ENCODE results near the gene CTSA.

The CTSA gene

GRCh38 chr20:45890985-45891983, at the start of gene CTSA, which contains the start of gene NEURL2:
Gene CTSA, plus strand, starts transcription at chr20:45891335. Its CDS starts 234 bp downstream, at chr20:45891569.
Gene NEURL2, minus strand, starts transcription at chr20:45891208. Its CDS starts 217 bp downstream, at chr20:45890991.
- DNase-seq (ENCODE audit: low spot score), result peak; percentile 96

- no peak for DNase-seq (ENCODE audit: low spot score)
Measured at GRCh38 chr20:45841407-45842129, 49.6 kb upstream of the CTSA start.

- no peak for DNase-seq (ENCODE audit: low spot score)
Measured at GRCh38 chr20:45842169-45842812, 48.8 kb upstream of the CTSA start.

- no peak for DNase-seq (ENCODE audit: low spot score)
Measured at GRCh38 chr20:45843506-45843905, 47.6 kb upstream of the CTSA start.

- DNase-seq (ENCODE audit: low spot score), result no peak
Measured at GRCh38 chr20:45845452-45845851, 45.7 kb upstream of the CTSA start.

GRCh38 chr20:45848421-45848820, 42.7 kb upstream of the CTSA start:
- DNase-seq (ENCODE audit: low spot score), result no peak

- DNase-seq (ENCODE audit: low spot score), result no peak
Measured at GRCh38 chr20:45848969-45849582, 42.1 kb upstream of the CTSA start.

- DNase-seq (ENCODE audit: low spot score), result no peak
Measured at GRCh38 chr20:45850238-45850637, 40.9 kb upstream of the CTSA start.

- no peak for DNase-seq (ENCODE audit: low spot score)
Measured at GRCh38 chr20:45850926-45851325, 40.2 kb upstream of the CTSA start.

GRCh38 chr20:45851501-45851900, 39.6 kb upstream of the CTSA start:
- no peak for DNase-seq (ENCODE audit: low spot score)

GRCh38 chr20:45852326-45852725, 38.8 kb upstream of the CTSA start:
- DNase-seq (ENCODE audit: low spot score), result no peak

GRCh38 chr20:45853484-45853883, 37.7 kb upstream of the CTSA start:
- no peak for DNase-seq (ENCODE audit: low spot score)

- DNase-seq (ENCODE audit: low spot score), result peak; percentile 100
Measured at GRCh38 chr20:45857114-45857881, 33.8 kb upstream of the CTSA start, which contains the start of the genes ACOT8 and ZSWIM3. Gene ACOT8, minus strand, starts transcription at chr20:45857392. Its CDS starts 77 bp downstream, at chr20:45857315. Gene ZSWIM3, plus strand, starts transcription at chr20:45857614. Its CDS starts 212 bp downstream, at chr20:45857826.

- no peak for DNase-seq (ENCODE audit: low spot score)
Measured at GRCh38 chr20:45857882-45858216, 33.3 kb upstream of the CTSA start.

GRCh38 chr20:45859916-45860315, 31.2 kb upstream of the CTSA start:
- no peak for DNase-seq (ENCODE audit: low spot score)

- DNase-seq (ENCODE audit: low spot score), result peak; percentile 45
Measured at GRCh38 chr20:45860560-45861220, 30.4 kb upstream of the CTSA start.

- no peak for DNase-seq (ENCODE audit: low spot score)
Measured at GRCh38 chr20:45861221-45862075, 29.7 kb upstream of the CTSA start.

- DNase-seq (ENCODE audit: low spot score), result no peak
Measured at GRCh38 chr20:45863543-45864470, 27.3 kb upstream of the CTSA start.
